ENCODE data around the gene GABRA4. TPM values are rescaled to one million over a fixed set of nuclear protein-coding genes. Genes with fewer than 3 reads are reported as not detected.

Gene GABRA4
- total RNA-seq, 1 donor from 2014 or later: not detected

DNA sequence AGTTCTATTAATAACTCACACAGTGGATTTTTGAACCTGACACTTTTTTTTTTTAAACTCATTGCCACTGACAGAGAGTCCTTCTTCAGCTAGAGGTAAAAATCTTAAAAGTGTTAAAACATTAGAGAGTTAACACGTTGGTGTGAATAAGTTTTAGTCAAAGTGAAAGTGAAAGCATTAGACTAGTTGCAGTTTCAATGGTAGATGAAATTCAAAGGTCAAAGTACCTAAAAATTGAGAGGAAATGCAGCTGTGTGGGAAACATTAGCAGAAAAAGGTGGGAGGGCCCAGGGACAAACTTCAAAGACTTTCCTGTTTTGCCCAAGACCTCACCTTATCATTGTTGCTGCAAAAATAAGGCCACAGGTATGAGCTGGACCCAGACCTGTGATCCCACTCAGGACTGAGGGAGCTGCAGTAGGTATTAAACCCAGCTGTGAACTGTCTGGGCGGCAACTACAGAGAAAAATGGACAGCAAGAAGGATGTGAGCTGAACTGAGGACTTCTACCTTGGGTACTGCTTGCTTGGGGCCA is 17.6 kb upstream of the GABRA4 start:
- Histone ChIP-seq H3K9me3 (no peaks in the 10 kb centered on the region), H3K4me1 (no peaks in the 10 kb centered on the region), H3K4me3 (no peak overlapping the region), H3K27me3 (ENCODE audit: low read depth) (no peaks in the 10 kb centered on the region), H3K27ac (no peak overlapping the region), H3K36me3 (no peaks in the 10 kb centered on the region)
- DNase-seq: no peak
- ATAC-seq: no peak
- intact Hi-C loops (cut with DNase I): no loop called here
- TF ChIP-seq, protein P1, sequence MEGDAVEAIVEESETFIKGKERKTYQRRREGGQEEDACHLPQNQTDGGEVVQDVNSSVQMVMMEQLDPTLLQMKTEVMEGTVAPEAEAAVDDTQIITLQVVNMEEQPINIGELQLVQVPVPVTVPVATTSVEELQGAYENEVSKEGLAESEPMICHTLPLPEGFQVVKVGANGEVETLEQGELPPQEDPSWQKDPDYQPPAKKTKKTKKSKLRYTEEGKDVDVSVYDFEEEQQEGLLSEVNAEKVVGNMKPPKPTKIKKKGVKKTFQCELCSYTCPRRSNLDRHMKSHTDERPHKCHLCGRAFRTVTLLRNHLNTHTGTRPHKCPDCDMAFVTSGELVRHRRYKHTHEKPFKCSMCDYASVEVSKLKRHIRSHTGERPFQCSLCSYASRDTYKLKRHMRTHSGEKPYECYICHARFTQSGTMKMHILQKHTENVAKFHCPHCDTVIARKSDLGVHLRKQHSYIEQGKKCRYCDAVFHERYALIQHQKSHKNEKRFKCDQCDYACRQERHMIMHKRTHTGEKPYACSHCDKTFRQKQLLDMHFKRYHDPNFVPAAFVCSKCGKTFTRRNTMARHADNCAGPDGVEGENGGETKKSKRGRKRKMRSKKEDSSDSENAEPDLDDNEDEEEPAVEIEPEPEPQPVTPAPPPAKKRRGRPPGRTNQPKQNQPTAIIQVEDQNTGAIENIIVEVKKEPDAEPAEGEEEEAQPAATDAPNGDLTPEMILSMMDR (IDR thresholded peaks at IDR 0.05): no peak

DNA sequence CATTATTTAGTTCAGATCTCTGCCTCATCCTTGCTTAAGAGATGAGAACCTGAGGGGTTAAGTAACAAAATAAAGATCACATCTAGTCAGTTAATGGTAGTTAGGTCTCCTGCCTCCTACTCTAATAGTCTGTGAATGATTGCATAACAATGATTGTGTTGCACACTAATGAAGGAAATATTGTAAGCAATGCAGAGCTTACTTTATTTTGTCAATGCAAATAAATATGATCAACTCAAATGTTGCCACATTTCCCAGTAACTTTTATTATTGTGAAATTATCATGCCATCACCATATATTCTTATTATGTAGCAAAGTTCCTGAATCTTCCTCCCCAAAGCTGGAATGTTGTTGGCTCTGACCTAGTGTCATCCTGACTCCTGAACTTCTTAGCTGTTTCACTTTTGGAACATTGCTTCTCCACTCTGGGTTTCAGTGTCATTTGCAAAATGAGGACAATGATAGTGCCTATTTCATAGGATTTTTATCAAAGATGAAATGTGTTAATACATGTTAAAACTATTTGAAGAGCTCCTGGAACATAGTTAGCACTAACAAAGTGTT is 17.0 kb upstream of the GABRA4 start:
- ATAC-seq (no peak), DNase-seq (no peak)
- TF ChIP-seq, protein P1 (IDR thresholded peaks at IDR 0.05): no peak

DNA sequence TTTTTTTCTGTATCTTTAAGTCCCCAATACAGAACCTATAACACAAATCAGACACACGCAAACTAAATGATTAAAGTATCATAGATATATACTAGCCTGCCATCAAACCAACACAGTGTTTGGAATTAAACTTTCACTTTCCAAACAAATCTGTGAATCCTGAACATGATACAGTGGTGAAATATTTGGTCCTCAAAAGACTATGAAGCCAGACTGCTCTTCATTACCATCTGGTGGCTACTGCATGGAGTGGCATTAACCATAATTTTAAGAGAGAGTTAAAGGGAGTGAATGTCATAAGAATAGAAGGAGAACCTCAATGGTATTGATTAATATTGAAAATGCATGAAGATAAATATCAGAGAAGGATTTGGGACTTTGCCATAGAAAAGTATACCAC is 9.2 kb upstream of the GABRA4 start:
- TF ChIP-seq, protein P1 (IDR thresholded peaks at IDR 0.05): no peak
- H3K4me3 ChIP-seq: no peak overlapping the region
- intact Hi-C loops (cut with DNase I): no loop called here
- H3K4me1 ChIP-seq: no peaks in the 10 kb centered on the region
- no peak for DNase-seq
- no peak overlapping the region for H3K27ac ChIP-seq
- no peaks in the 10 kb centered on the region for H3K36me3 ChIP-seq
- no peaks in the 10 kb centered on the region for H3K27me3 ChIP-seq (ENCODE audit: low read depth)
- H3K9me3 ChIP-seq: no peaks in the 10 kb centered on the region
- ATAC-seq: no peak

More for the DNA sequence above, 17.0 kb upstream of the GABRA4 start:
- Histone ChIP-seq H3K4me1 (no peaks in the 10 kb centered on the region), H3K27me3 (ENCODE audit: low read depth) (no peaks in the 10 kb centered on the region), H3K4me3 (no peak overlapping the region), H3K36me3 (no peaks in the 10 kb centered on the region), H3K9me3 (no peaks in the 10 kb centered on the region), H3K27ac (no peak overlapping the region)
- intact Hi-C loops (cut with DNase I): no loop called here

DNA sequence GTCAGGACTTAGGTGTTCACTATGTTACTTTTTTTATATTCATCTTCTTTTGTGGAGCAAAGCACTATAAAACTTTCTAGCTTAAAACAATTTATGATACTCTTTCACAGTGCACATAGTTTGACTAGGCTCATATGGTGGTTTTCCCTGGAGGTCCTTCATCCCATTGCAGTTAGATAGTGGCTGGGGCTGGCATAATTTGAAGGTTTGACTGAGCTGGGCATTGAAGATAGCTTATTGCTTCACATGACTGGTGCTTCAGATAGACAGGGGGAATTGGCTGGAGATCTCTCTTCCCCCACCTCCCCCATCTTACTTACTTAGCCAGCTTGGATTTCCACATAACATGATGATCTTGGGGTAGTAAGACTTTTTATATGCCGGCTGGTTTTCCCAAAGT is 7.0 kb upstream of the GABRA4 start:
- Histone ChIP-seq H3K36me3 (no peaks in the 10 kb centered on the region), H3K4me1 (no peaks in the 10 kb centered on the region), H3K4me3 (no peak overlapping the region), H3K9me3 (no peaks in the 10 kb centered on the region), H3K27me3 (ENCODE audit: low read depth) (peaks cover 3% of the 10 kb centered on the region), H3K27ac (no peak overlapping the region)
- no peak for DNase-seq
- no peak for ATAC-seq
- intact Hi-C loops (cut with DNase I): no loop called here
- TF ChIP-seq, protein P1 (IDR thresholded peaks at IDR 0.05): no peak

DNA sequence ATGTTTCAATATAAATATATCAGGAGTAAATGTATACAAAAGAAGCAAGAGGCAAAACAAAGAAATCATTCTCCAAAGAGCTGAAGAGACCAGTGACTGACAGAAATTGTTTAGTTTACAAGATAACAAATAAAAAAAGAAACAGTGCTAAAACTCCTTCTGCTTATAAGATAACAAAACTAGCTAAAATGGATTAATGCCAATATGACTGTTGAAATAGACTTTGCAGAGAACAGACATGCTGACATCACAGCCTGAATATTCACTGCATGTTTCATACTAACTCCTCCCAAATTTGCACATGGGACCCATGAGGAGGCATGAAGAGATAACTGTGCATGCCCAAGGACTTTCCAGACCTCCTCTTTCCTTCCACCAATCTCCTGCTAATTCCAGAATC is 6.2 kb upstream of the GABRA4 start:
- no peaks in the 10 kb centered on the region for H3K9me3 ChIP-seq
- no peaks in the 10 kb centered on the region for H3K4me1 ChIP-seq
- H3K4me3 ChIP-seq: no peak overlapping the region
- DNase-seq (no peak), ATAC-seq (no peak)
- intact Hi-C loops (cut with DNase I): no loop called here
- H3K27ac ChIP-seq: no peak overlapping the region
- peaks cover 3% of the 10 kb centered on the region for H3K27me3 ChIP-seq (ENCODE audit: low read depth)
- TF ChIP-seq, protein P1 (IDR thresholded peaks at IDR 0.05): no peak
- no peaks in the 10 kb centered on the region for H3K36me3 ChIP-seq
